A549 (cell line): ENCODE measurements around the gene FER1L5. TPM values are rescaled to one million over a fixed set of nuclear protein-coding genes. Genes with fewer than 3 reads are reported as not detected.

Source experiments
- ATAC-seq, 2 experiments: fragments of 200-7000 bp in 1 of 2; fragments of >200 bp in 1 of 2; cut with Nextera tagmentation in 1 of 2; cut with Tn5 transposase in 1 of 2; 3 replicates each; pipeline versions ENCODE4 v1.8.0 to v1.9.1; 2018 to 2020; ENCODE audit warnings: mild to moderate bottlenecking in 1 of 2, moderate library complexity in 1 of 2
- CTCF ChIA-PET: fragments of 300-600 bp; sonication (Branson Sonifier 250); formaldehyde crosslinking; extraction: SDS; loops from one replicate; lab custom pipeline; 2021; ENCODE audit warnings: antibody characterized with exemption, inconsistent platforms; lab: Yijun Ruan, JAX
- POLR2A ChIA-PET: fragments of 350-600 bp; formaldehyde crosslinking; extraction: SDS; loops from one replicate; lab custom pipeline; 2021; ENCODE audit warnings: antibody characterized with exemption, inconsistent platforms; lab: Yijun Ruan, JAX
- DNase-seq, 2 experiments: peaks; one replicate each; pipeline versions ENCODE4 v3.0.0 to v3.0.0-alpha.2; 2011 to 2016; ENCODE audit warnings: low read depth in 1 of 2, low spot score in 1 of 2
- FAIRE-seq: peaks from 2 replicates; lab custom pipeline; 2011; peaks lifted over from hg19 to GRCh38; lab: Jason Lieb, UNC
- H3K27ac ChIP-seq, 2 experiments: fragments of >200 bp; sonication (Bioruptor Twin); formaldehyde crosslinking; 3 replicates each; pipeline ENCODE4 v1.5.1; 2016 to 2017
- H3K4me1 ChIP-seq: fragments of >200 bp; sonication (Bioruptor Twin); formaldehyde crosslinking; 3 replicates; pipeline ENCODE4 v1.6.1; 2016
- H3K4me2 ChIP-seq: fragments of >200 bp; sonication (Bioruptor Twin); formaldehyde crosslinking; 3 replicates; pipeline ENCODE4 v1.6.1; 2016
- H3K4me3 ChIP-seq: fragments of >200 bp; sonication (Bioruptor Twin); formaldehyde crosslinking; 3 replicates; pipeline ENCODE4 v1.5.1; 2016
- H3K9me3 ChIP-seq: fragments of >200 bp; sonication (Bioruptor Twin); formaldehyde crosslinking; 3 replicates; pipeline ENCODE4 v1.6.1; 2016
- CHD4 ChIP-seq: fragments of 200-600 bp; sonication (generic); IDR thresholded peaks from 2 replicates; pipeline ENCODE4 v1.6.1; 2016; ENCODE audit warnings: antibody characterized with exemption, mild to moderate bottlenecking, borderline replicate concordance
- EHMT2 ChIP-seq: fragments of 200-600 bp; sonication (generic); IDR thresholded peaks from 2 replicates; pipeline ENCODE4 v1.6.1; 2016; ENCODE audit warnings: antibody characterized with exemption, low read depth, mild to moderate bottlenecking, moderate library complexity
- FOSL2 ChIP-seq, 2 experiments: fragments of 450-650 bp in 1 of 2; fragments of >200 bp in 1 of 2; sonication (Bioruptor Twin) in 1 of 2; formaldehyde crosslinking; IDR thresholded peaks; 2 replicates each; pipeline versions ENCODE4 v1.5.0 to v1.6.1; 2016 to 2020; ENCODE audit warnings: mild to moderate bottlenecking in 1 of 2, moderate library complexity in 1 of 2
- FOXS1 ChIP-seq: fragments of 250-450 bp; sonication (Bioruptor Pico); IDR thresholded peaks from 2 replicates; pipeline ENCODE4 v1.5.0; 2020; ENCODE audit warnings: mild to moderate bottlenecking, moderate library complexity
- HDAC2 ChIP-seq: fragments of 200-600 bp; sonication (generic); IDR thresholded peaks from 2 replicates; pipeline ENCODE4 v1.6.1; 2016
- HES2 ChIP-seq: fragments of >200 bp; sonication (Bioruptor Twin); formaldehyde crosslinking; IDR thresholded peaks from 2 replicates; pipeline ENCODE4 v1.6.1; 2016
- HOXB13 ChIP-seq: fragments of 250-450 bp; sonication (Bioruptor Pico); IDR thresholded peaks from 2 replicates; pipeline ENCODE4 v1.5.0; 2020; ENCODE audit warnings: low read depth, mild to moderate bottlenecking, moderate library complexity
- JUN ChIP-seq, 2 experiments: fragments of >200 bp; sonication (Bioruptor Twin); formaldehyde crosslinking; IDR thresholded peaks; 2 replicates in 1 of 2; 3 replicates in 1 of 2; pipeline ENCODE4 v1.6.1; 2016 to 2017
- JUNB ChIP-seq: fragments of >200 bp; sonication (Bioruptor Twin); formaldehyde crosslinking; IDR thresholded peaks from 2 replicates; pipeline ENCODE4 v1.6.1; 2016
- KDM1A ChIP-seq: fragments of 200-600 bp; sonication (generic); IDR thresholded peaks from 2 replicates; pipeline ENCODE4 v1.6.1; 2016; ENCODE audit warnings: low read depth, mild to moderate bottlenecking
- KDM5A ChIP-seq: fragments of 200-600 bp; sonication (generic); IDR thresholded peaks from 2 replicates; pipeline ENCODE4 v1.6.1; 2016; ENCODE audit warnings: antibody characterized with exemption, mild to moderate bottlenecking
- MAZ ChIP-seq: fragments of 150-350 bp; IDR thresholded peaks from 2 replicates; pipeline ENCODE4 v1.6.1; 2014; ENCODE audit warnings: antibody characterized with exemption, low read depth, low read length, borderline replicate concordance
- MYC ChIP-seq: IDR thresholded peaks from 2 replicates; pipeline ENCODE4 v1.6.1; 2012; ENCODE audit warnings: mild to moderate bottlenecking, inconsistent platforms, low read length, improper control_type of control experiment, borderline replicate concordance
- NPAS2 ChIP-seq: fragments of 250-450 bp; sonication (Bioruptor Pico); IDR thresholded peaks from 2 replicates; pipeline ENCODE4 v1.8.0; 2022; ENCODE audit warnings: mild to moderate bottlenecking, moderate library complexity, borderline replicate concordance
- PHF8 ChIP-seq: fragments of 200-600 bp; sonication (generic); IDR thresholded peaks from 2 replicates; pipeline ENCODE4 v1.6.1; 2016; ENCODE audit warnings: low read depth, mild to moderate bottlenecking, antibody characterized with exemption, moderate library complexity, borderline replicate concordance
- POLR2A ChIP-seq: IDR thresholded peaks from 2 replicates; pipeline ENCODE4 v1.6.1; 2012; ENCODE audit warnings: mild to moderate bottlenecking, low read length
- POLR2AphosphoS2 ChIP-seq: conservative IDR thresholded peaks from 2 replicates; pipeline ENCODE4 v1.6.1; 2012; ENCODE audit warnings: low read length, improper control_type of control experiment, inconsistent platforms
- RAD21 ChIP-seq, 2 experiments: fragments of >200 bp in 1 of 2; sonication (Bioruptor Twin) in 1 of 2; formaldehyde crosslinking in 1 of 2; IDR thresholded peaks in 1 of 2; conservative IDR thresholded peaks in 1 of 2; 2 replicates in 1 of 2; 3 replicates in 1 of 2; pipeline ENCODE4 v1.6.1; 2012 to 2018; ENCODE audit warnings: inconsistent platforms in 1 of 2
- RARB ChIP-seq: fragments of 250-450 bp; sonication (Bioruptor Pico); IDR thresholded peaks from 2 replicates; pipeline ENCODE4 v1.8.0; 2021; ENCODE audit warnings: mild to moderate bottlenecking, moderate library complexity
- RNF2 ChIP-seq: fragments of 200-600 bp; sonication (generic); IDR thresholded peaks from 2 replicates; pipeline ENCODE4 v1.6.1; 2016; ENCODE audit warnings: low read depth, mild to moderate bottlenecking, antibody characterized with exemption, moderate library complexity, borderline replicate concordance
- SMC3 ChIP-seq: fragments of >200 bp; sonication (Bioruptor Twin); formaldehyde crosslinking; IDR thresholded peaks from 3 replicates; pipeline ENCODE4 v1.6.1; 2018; ENCODE audit warnings: inconsistent platforms
- USF2 ChIP-seq: fragments of 450-650 bp; IDR thresholded peaks from 2 replicates; pipeline ENCODE4 v1.6.1; 2014; ENCODE audit warnings: antibody characterized with exemption
- ZC3H11A ChIP-seq: fragments of 450-650 bp; IDR thresholded peaks from 2 replicates; pipeline ENCODE4 v1.6.1; 2014; ENCODE audit warnings: antibody characterized with exemption, mild to moderate bottlenecking
- ZFP36 ChIP-seq: fragments of 450-650 bp; IDR thresholded peaks from 2 replicates; pipeline ENCODE4 v1.6.1; 2014; ENCODE audit warnings: borderline replicate concordance; ENCODE audit not compliant: partially characterized antibody
- WGBS: methylation state at CpG from one replicate; pipeline ENCODE4 v1.1.6; 2017; ENCODE audit errors: missing lambda C conversion rate; 5-methylcytosine and 5-hydroxymethylcytosine counted together
- polyA plus RNA-seq, 4 experiments: library from polyadenylated mRNA; depleted of rRNA in 3 of 4; stranded (reverse); fragments of >200 nt; fragmentation: RNase III in 1 of 4; extraction: RNeasy Plus Mini Kit Qiagen cat#74134 plus additional on column Dnase treatment in 1 of 4; gene quantifications; 2 replicates in 3 of 4; 3 replicates in 1 of 4; pipeline ENCODE4 v1.2.3, GENCODE V29; 2011 to 2017
- TF ChIP-seq, protein P1 (sequence below): IDR thresholded peaks from 2 replicates; pipeline ENCODE4 v1.6.1; 2012; ENCODE audit warnings: low read depth, borderline replicate concordance
- TF ChIP-seq, protein P2 (sequence below): IDR thresholded peaks from 2 replicates; pipeline ENCODE4 v1.6.1; 2012
- TF ChIP-seq, protein P3 (sequence below): fragments of 150-350 bp; IDR thresholded peaks from 2 replicates; pipeline ENCODE4 v1.6.1; 2014; ENCODE audit warnings: low read depth, mild to moderate bottlenecking, low read length

The FER1L5 gene
- polyA plus RNA-seq, 2 of the 4 experiments (the other 2 are of a cell fraction): 0.01 TPM; not detected in 1

DNA sequence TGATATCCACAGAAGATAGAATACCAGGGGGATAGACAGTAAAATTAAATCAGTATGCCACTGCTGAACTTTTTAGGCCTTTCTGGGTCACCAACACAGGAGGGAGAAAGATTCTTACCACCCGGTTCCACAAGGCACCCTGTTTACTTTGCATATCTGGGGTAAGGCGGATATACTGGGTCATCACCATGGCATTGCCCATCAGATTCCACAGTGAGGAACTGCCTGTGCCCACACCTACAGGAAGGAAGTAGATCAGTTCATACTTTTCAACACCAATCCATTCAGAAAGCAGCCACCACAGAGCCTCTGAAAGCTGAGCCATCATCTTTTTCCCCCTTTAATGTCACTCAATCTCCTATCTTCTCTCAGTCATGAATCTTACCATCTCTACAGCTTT is 95.3 kb downstream of the FER1L5 start (continued):
- TF ChIP-seq MAZ: no peak
- TF ChIP-seq, protein P1, sequence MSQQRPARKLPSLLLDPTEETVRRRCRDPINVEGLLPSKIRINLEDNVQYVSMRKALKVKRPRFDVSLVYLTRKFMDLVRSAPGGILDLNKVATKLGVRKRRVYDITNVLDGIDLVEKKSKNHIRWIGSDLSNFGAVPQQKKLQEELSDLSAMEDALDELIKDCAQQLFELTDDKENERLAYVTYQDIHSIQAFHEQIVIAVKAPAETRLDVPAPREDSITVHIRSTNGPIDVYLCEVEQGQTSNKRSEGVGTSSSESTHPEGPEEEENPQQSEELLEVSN: no peak
- TF ChIP-seq FOSL2 (IDR thresholded peaks at IDR 0.05): no peak
- no peak for TF ChIP-seq FOSL2 (CRISPR knock-in tag; IDR thresholded peaks at IDR 0.05)
- TF ChIP-seq ZFP36: no peak
- TF ChIP-seq HDAC2: no peak

GRCh38 chr2:96739076-96739632 is 96.6 kb downstream of the FER1L5 start:
- WGBS: 11% methylated on average over 4 of the region's 4 CpGs
- H3K27ac ChIP-seq: peak overlapping the region; percentile 80 to 94
- no peak for ATAC-seq
- no peaks in the 10 kb centered on the region for H3K9me3 ChIP-seq
- peaks cover 13% of the 10 kb centered on the region; the same call in 2 of the 3 replicates for H3K4me1 ChIP-seq
- FAIRE-seq: no peak
- POLR2A ChIA-PET: no interaction called here
- TF ChIP-seq RARB (CRISPR knock-in tag) (no peak), NPAS2 (CRISPR knock-in tag) (no peak), JUNB (no peak), HES2 (no peak), MYC (no peak), KDM5A (no peak), ZC3H11A (no peak), KDM1A (no peak), RNF2 (no peak), POLR2AphosphoS2 (no peak), FOXS1 (CRISPR knock-in tag) (no peak), CHD4 (no peak)
- TF ChIP-seq, protein P2, sequence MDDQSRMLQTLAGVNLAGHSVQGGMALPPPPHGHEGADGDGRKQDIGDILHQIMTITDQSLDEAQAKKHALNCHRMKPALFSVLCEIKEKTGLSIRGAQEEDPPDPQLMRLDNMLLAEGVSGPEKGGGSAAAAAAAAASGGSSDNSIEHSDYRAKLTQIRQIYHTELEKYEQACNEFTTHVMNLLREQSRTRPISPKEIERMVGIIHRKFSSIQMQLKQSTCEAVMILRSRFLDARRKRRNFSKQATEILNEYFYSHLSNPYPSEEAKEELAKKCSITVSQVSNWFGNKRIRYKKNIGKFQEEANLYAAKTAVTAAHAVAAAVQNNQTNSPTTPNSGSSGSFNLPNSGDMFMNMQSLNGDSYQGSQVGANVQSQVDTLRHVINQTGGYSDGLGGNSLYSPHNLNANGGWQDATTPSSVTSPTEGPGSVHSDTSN: no peak
- TF ChIP-seq, protein P3, sequence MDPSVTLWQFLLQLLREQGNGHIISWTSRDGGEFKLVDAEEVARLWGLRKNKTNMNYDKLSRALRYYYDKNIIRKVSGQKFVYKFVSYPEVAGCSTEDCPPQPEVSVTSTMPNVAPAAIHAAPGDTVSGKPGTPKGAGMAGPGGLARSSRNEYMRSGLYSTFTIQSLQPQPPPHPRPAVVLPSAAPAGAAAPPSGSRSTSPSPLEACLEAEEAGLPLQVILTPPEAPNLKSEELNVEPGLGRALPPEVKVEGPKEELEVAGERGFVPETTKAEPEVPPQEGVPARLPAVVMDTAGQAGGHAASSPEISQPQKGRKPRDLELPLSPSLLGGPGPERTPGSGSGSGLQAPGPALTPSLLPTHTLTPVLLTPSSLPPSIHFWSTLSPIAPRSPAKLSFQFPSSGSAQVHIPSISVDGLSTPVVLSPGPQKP: no peak
- TF ChIP-seq, all 56 proteins: peak for 0
- peak overlapping the region; percentile 92 for H3K4me2 ChIP-seq
- DNase-seq: no peak
- CTCF ChIA-PET: interaction anchor here (1.4 to 2.7 kb wide), 2 partner anchors 22 to 189 kb away, joined by 7 to 10 read pairs; partner anchors contain the start of gene CNNM4
- peak overlapping the region; percentile 78 for H3K4me3 ChIP-seq

- DNase-seq: peak; percentile 87 to 96
- peak within 1 kb of the TSS; percentile 78 for H3K4me3 ChIP-seq
- peak within 1 kb of the TSS; percentile 92 for H3K4me2 ChIP-seq
- H3K9me3 ChIP-seq: no peaks in the 10 kb centered on the region
- POLR2A ChIA-PET: no interaction called here
- no peak for TF ChIP-seq FOSL2 (IDR thresholded peaks at IDR 0.05)
- no peak for TF ChIP-seq FOSL2 (CRISPR knock-in tag; IDR thresholded peaks at IDR 0.05)
- TF ChIP-seq EHMT2: no peak
- TF ChIP-seq POLR2A: peak; percentile 80
- TF ChIP-seq KDM5A: peak; percentile 77
- no peak for TF ChIP-seq HOXB13
- TF ChIP-seq JUN (IDR thresholded peaks at IDR 0.05): peak in 1 of 2 experiments; percentile 46; a peak in 2 of 5 replicates
- TF ChIP-seq, protein P1: 0 out of 2 replicates have a peak, but pooled peaks have one; percentile 36
- TF ChIP-seq USF2: peak; percentile 71
- TF ChIP-seq PHF8: peak; percentile 63; the same call in 1 of the 2 replicates
- TF ChIP-seq HDAC2: no peak
- TF ChIP-seq SMC3: peak; percentile 10; the same call in 2 of the 3 replicates
- 0 out of 5 replicates have a peak, but pooled peaks of 1 of the 2 experiments have one; percentile 14 for TF ChIP-seq RAD21 (conservative IDR thresholded peaks at IDR 0.05 in 1 of 2, IDR thresholded peaks at IDR 0.05 in 1 of 2)
- TF ChIP-seq, all 56 proteins: peak for 8
- peaks cover 13% of the 10 kb centered on the region; the same call in 2 of the 3 replicates for H3K4me1 ChIP-seq
- CTCF ChIA-PET: no interaction called here
- ATAC-seq (peak; percentile 100), FAIRE-seq (no peak)
- 2% methylated on average over 30 of the region's 43 CpGs for WGBS
- H3K27ac ChIP-seq: peak within 1 kb of the TSS; percentile 80 to 94
These were observed 97.3 kb downstream of the FER1L5 start, which contains the start of gene LMAN2L for GRCh38 chr2:96739633-96740428. Gene LMAN2L, minus strand, starts transcription at chr2:96740064. Its CDS starts 24 bp downstream, at chr2:96740040.
